ENCODE results near the gene YWHAQ.

The YWHAQ gene

GRCh38 chr2:9549420-9549819, 81.4 kb downstream of the YWHAQ start:
- DNase-seq, result no peak

- DNase-seq, result no peak
Observed at GRCh38 chr2:9548506-9548905, 82.3 kb downstream of the YWHAQ start.

DNA sequence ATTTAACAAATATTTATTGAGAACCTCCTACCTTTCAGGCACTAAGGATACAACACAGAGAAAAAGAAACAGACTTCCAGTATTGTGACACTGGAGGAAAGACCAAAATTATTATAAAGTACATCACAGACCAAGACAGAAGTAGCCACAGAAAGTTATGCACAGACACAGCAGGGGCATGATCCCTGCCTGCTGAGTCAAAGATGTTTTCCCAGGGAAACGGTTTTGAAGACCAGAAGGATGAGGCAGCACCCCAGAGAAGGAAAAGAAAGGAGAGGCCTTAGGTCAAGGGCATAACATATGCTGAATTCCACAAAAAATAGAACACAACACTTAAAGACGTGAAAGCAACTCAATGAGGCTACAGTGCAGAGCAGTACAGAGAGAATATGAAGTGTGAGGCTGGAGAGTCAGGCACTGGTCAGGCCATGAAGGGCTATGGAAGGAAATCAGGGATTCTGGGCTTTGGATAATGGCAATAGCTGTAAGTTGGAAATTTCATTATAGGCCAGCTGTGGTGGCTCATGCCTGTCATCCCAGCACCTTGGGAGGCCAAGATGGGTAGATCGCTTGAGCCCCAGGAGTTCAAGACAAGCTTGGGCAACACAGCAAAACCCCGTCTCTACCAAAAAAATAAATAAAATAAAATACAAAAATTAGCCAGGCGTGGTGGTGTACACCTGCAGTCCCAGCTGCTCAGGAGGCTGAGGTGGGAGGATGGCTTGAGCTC, 83.4 kb downstream of the YWHAQ start:
- no peak for DNase-seq

- no peak for DNase-seq
Observed at GRCh38 chr2:9545502-9545901, 85.3 kb downstream of the YWHAQ start.

GRCh38 chr2:9543557-9543956, 87.2 kb downstream of the YWHAQ start:
- DNase-seq, result no peak

DNA sequence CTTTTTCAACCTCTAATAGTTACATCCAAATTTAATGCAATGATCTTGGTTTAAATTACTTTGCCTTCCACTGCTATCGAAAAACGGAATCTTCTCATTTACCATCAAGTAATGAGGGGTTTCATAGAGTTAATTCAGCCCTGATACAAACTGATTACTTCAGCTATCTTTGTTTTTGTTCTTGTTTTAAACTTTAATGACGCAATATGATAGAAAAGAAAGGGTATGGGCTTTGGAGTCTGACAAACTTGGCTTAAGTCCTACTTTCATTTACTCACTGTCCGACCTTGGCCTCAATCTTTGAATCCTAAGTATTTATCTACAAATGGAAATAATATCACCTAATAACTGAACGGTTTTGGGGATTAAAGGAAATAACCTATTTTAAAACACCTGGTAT, 91.3 kb downstream of the YWHAQ start:
- DNase-seq, result no peak

DNA sequence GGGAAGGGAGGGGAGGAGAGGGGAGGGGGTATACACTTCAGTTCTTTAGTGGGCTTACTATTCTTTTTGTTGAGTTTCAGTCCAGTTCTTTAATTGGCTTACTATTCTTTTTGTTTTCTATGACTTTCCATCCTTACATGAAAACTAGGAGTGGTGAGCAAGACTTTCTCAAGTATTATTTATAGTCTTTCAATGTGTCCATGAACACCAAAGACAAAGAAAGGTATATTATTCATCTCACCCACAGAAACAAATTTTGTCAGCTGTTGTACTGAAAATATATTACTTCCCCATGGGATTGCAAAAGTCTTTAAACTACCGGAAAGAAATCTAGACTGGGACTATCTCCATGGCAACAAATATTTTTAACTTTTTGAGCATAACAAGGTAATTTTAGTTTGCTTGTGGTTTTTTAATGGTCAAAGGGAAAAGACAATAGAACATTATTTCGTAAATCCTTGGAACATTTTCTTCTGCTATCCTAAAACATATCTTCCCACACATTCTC, 92.7 kb downstream of the YWHAQ start:
- no peak for DNase-seq

DNA sequence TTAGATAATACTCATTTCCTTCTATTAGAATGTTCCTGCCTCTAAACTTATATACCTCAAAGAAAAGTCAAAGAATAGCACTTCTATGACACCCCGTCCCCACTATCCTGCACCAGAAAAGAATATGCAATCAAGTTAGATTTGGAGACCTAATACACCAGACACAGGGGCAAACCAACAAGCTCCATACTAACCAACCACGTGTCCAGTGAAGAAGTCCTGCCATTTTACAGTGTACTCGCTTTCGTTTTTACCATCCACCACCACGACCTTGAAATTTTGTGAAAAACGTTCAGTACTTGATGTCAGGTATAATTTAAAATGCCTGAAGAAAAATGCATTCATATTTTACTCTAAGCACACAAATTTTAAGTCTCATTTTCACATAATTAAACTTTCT, 94.3 kb downstream of the YWHAQ start:
- no peak for DNase-seq

- DNase-seq, result no peak
Observed at GRCh38 chr2:9535177-9535576, 95.6 kb downstream of the YWHAQ start.
